Bronchial epithelial cell (primary cell): ENCODE measurements around the gene DRAP1. TPM values are rescaled to one million over a fixed set of nuclear protein-coding genes. Genes with fewer than 3 reads are reported as not detected.
"Not testable (repeated sequence)": the region's sequence is repeated elsewhere in the genome, so short reads cannot be mapped to it uniquely, and the experiment has no call there.

Experiments used
- DNase-seq: peaks from one replicate; pipeline ENCODE4 v3.0.0-alpha.2; 2010; ENCODE audit warnings: low read depth
- FAIRE-seq: peaks from 2 replicates; lab custom pipeline; 2011; peaks lifted over from hg19 to GRCh38; lab: Jason Lieb, UNC
- H3K27me3 ChIP-seq: 2 replicates; pipeline ENCODE4 v1.5.1; 2011; ENCODE audit warnings: low read length; ENCODE audit not compliant: control insufficient read depth, insufficient read depth
- H3K36me3 ChIP-seq: 2 replicates; pipeline ENCODE4 v1.5.1; 2011; ENCODE audit warnings: low read length; ENCODE audit not compliant: control insufficient read depth, insufficient read depth
- H3K4me3 ChIP-seq: 2 replicates; pipeline ENCODE4 v1.5.1; 2011; ENCODE audit warnings: mild to moderate bottlenecking, low read depth, low read length, control low read depth
- CTCF ChIP-seq: IDR thresholded peaks from 2 replicates; pipeline ENCODE4 v1.5.1; 2011; ENCODE audit warnings: mild to moderate bottlenecking, moderate library complexity, low read length, control low read depth, inconsistent platforms; ENCODE audit not compliant: insufficient read depth, severe bottlenecking
- total RNA-seq: library from RNA; depleted of rRNA; stranded (reverse); fragments of >200 nt; gene quantifications from 2 replicates; pipeline ENCODE4 v1.2.1, GENCODE V29; 2014

DRAP1 gene
- total RNA-seq, 1 donor from 2014 or later: 176 TPM

GRCh38 chr11:65946655-65947054 lies 27.4 kb downstream of the DRAP1 start:
- Histone ChIP-seq H3K4me3 (no peak overlapping the region), H3K36me3 (no peaks in the 10 kb centered on the region), H3K27me3 (no peaks in the 10 kb centered on the region)
- TF ChIP-seq CTCF: no peak
- no peak for FAIRE-seq
- no peak for DNase-seq

- Histone ChIP-seq H3K27me3 (no peaks in the 10 kb centered on the region), H3K36me3 (no peaks in the 10 kb centered on the region), H3K4me3 (no peak overlapping the region)
- FAIRE-seq (no peak), DNase-seq (no peak)
- TF ChIP-seq CTCF: no peak
Measured at GRCh38 chr11:65947133-65947532, 27.9 kb downstream of the DRAP1 start.

GRCh38 chr11:65947603-65948125 lies 28.4 kb downstream of the DRAP1 start:
- DNase-seq (no peak), FAIRE-seq (no peak)
- no peak for TF ChIP-seq CTCF
- Histone ChIP-seq H3K4me3 (no peak overlapping the region), H3K36me3 (no peaks in the 10 kb centered on the region), H3K27me3 (no peaks in the 10 kb centered on the region)

- not testable (repeated sequence) for H3K36me3 ChIP-seq, H3K27me3 ChIP-seq, DNase-seq, FAIRE-seq, H3K4me3 ChIP-seq
Measured at GRCh38 chr11:65950711-65951110, 31.5 kb downstream of the DRAP1 start.

GRCh38 chr11:65951641-65952040 lies 32.4 kb downstream of the DRAP1 start:
- FAIRE-seq, H3K4me3 ChIP-seq, H3K36me3 ChIP-seq, H3K27me3 ChIP-seq: not testable (repeated sequence)
- DNase-seq: peak; percentile 71

- Histone ChIP-seq H3K4me3 (no peak overlapping the region), H3K27me3 (no peaks in the 10 kb centered on the region), H3K36me3 (no peaks in the 10 kb centered on the region)
- FAIRE-seq (peak; percentile 75), DNase-seq (peak; percentile 58)
- TF ChIP-seq CTCF: no peak
Measured at GRCh38 chr11:65952052-65952521, 32.9 kb downstream of the DRAP1 start.

- DNase-seq: no peak
- no peak for FAIRE-seq
Measured at GRCh38 chr11:65953471-65953870, 34.2 kb downstream of the DRAP1 start.

More at GRCh38 chr11:65953471-65953870, 34.2 kb downstream of the DRAP1 start:
- Histone ChIP-seq H3K36me3 (no peaks in the 10 kb centered on the region), H3K4me3 (no peak overlapping the region), H3K27me3 (no peaks in the 10 kb centered on the region)
- TF ChIP-seq CTCF: no peak
